GM23338 (cell line): Measurements from ENCODE around the gene MTARC2. TPM values are rescaled to one million over a fixed set of nuclear protein-coding genes. Genes with fewer than 3 reads are reported as not detected.

Experiments used
- ATAC-seq: fragments of 200-7000 bp; cut with Tn5 transposase; 3 replicates; pipeline ENCODE4 v1.9.1; 2020
- DNase-seq: peaks from one replicate; pipeline ENCODE4 v3.0.0-alpha.2; 2015; ENCODE audit warnings: low spot score
- H2AFZ ChIP-seq: fragments of 200-600 bp; sonication (generic); 2 replicates; pipeline ENCODE4 v1.8.0; 2016; ENCODE audit warnings: antibody characterized with exemption, mild to moderate bottlenecking, moderate library complexity
- H3F3A ChIP-seq: fragments of 200-600 bp; sonication (generic); replicated peaks from 2 replicates; pipeline ENCODE4 v1.8.0; 2017; ENCODE audit warnings: antibody characterized with exemption, mixed run types, low read depth
- H3K27ac ChIP-seq: fragments of 200-600 bp; sonication (generic); 2 replicates; pipeline ENCODE4 v1.6.1; 2016; ENCODE audit warnings: low read depth
- H3K27me3 ChIP-seq: fragments of 200-600 bp; sonication (generic); 2 replicates; pipeline ENCODE4 v1.8.0; 2016; ENCODE audit warnings: mild to moderate bottlenecking, mixed run types, moderate library complexity; ENCODE audit not compliant: insufficient read depth
- H3K36me3 ChIP-seq: fragments of 200-600 bp; sonication (generic); 2 replicates; pipeline ENCODE4 v1.8.0; 2016; ENCODE audit warnings: mild to moderate bottlenecking; ENCODE audit not compliant: insufficient read depth
- H3K4me1 ChIP-seq: fragments of 200-600 bp; sonication (generic); 2 replicates; pipeline ENCODE4 v1.8.0; 2016; ENCODE audit warnings: mild to moderate bottlenecking, moderate library complexity; ENCODE audit not compliant: insufficient read depth
- H3K4me2 ChIP-seq: fragments of 200-600 bp; sonication (generic); 2 replicates; pipeline ENCODE4 v1.7.1; 2017; ENCODE audit warnings: mixed run types
- H3K4me3 ChIP-seq: fragments of 200-600 bp; sonication (generic); 2 replicates; pipeline ENCODE4 v1.6.1; 2016; ENCODE audit warnings: mixed run types
- H3K79me2 ChIP-seq: fragments of 200-600 bp; sonication (generic); replicated peaks from 2 replicates; pipeline ENCODE4 v1.8.0; 2017; ENCODE audit warnings: mild to moderate bottlenecking; ENCODE audit not compliant: insufficient read depth
- H3K9me2 ChIP-seq: fragments of 200-600 bp; sonication (generic); 2 replicates; pipeline ENCODE4 v1.8.0; 2017; ENCODE audit not compliant: insufficient read depth
- H4K20me1 ChIP-seq: fragments of 200-600 bp; sonication (generic); replicated peaks from 2 replicates; pipeline ENCODE4 v1.8.0; 2017; ENCODE audit warnings: mild to moderate bottlenecking; ENCODE audit not compliant: insufficient read depth
- H3K27ac Mint-ChIP-seq: 2 replicates; pipeline ENCODE4 v1.8.0; 2020; ENCODE audit warnings: inconsistent platforms, mild to moderate bottlenecking, moderate library complexity, mixed read lengths
- H3K27me3 Mint-ChIP-seq: 3 replicates; pipeline ENCODE4 v1.8.0; 2022; ENCODE audit warnings: low read depth, mild to moderate bottlenecking, moderate library complexity, mixed read lengths, inconsistent platforms; ENCODE audit not compliant: insufficient read depth, poor library complexity
- H3K36me3 Mint-ChIP-seq: 3 replicates; pipeline ENCODE4 v1.8.0; 2021; ENCODE audit warnings: low read depth, mild to moderate bottlenecking, inconsistent platforms, moderate library complexity, mixed read lengths
- H3K4me1 Mint-ChIP-seq: 3 replicates; pipeline ENCODE4 v1.8.0; 2020; ENCODE audit warnings: mild to moderate bottlenecking, inconsistent platforms, mixed read lengths
- H3K4me3 Mint-ChIP-seq: 3 replicates; pipeline ENCODE4 v1.8.0; 2021; ENCODE audit warnings: moderate library complexity, mild to moderate bottlenecking, inconsistent platforms, mixed read lengths
- H3K9me3 Mint-ChIP-seq: 3 replicates; pipeline ENCODE4 v1.8.0; 2020; ENCODE audit warnings: moderate library complexity, mild to moderate bottlenecking, inconsistent platforms, mixed read lengths
- CREB1 ChIP-seq: fragments of 250-450 bp; sonication (Bioruptor Pico); IDR thresholded peaks from 2 replicates; pipeline ENCODE4 v1.5.0; 2020; ENCODE audit warnings: low read depth, mild to moderate bottlenecking, moderate library complexity
- CTCF ChIP-seq, 2 experiments: fragments of 200-600 bp in 1 of 2; sonication (generic) in 1 of 2; conservative IDR thresholded peaks; 2 replicates each; pipeline versions ENCODE4 v1.5.1 to v1.6.1; 2016 to 2017; ENCODE audit warnings: antibody characterized with exemption in 2 of 2, low read depth in 2 of 2, mild to moderate bottlenecking in 2 of 2, moderate library complexity in 1 of 2
- EZH2phosphoT487 ChIP-seq: fragments of 200-600 bp; sonication (generic); IDR thresholded peaks from one replicate; pipeline ENCODE4 v1.8.1; 2018; ENCODE audit warnings: antibody characterized with exemption; ENCODE audit not compliant: unreplicated experiment
- JUNB ChIP-seq: IDR thresholded peaks from one replicate; pipeline ENCODE4 v1.6.1; 2016; ENCODE audit warnings: antibody characterized with exemption; ENCODE audit not compliant: unreplicated experiment
- POLR2AphosphoS5 ChIP-seq: IDR thresholded peaks from 2 replicates; pipeline ENCODE4 v1.6.1; 2016; ENCODE audit warnings: antibody characterized with exemption, low read depth
- REST ChIP-seq: IDR thresholded peaks from one replicate; pipeline ENCODE4 v1.6.1; 2018; ENCODE audit warnings: antibody characterized with exemption; ENCODE audit not compliant: unreplicated experiment
- ZNF114 ChIP-seq: fragments of 250-450 bp; sonication (Bioruptor Pico); IDR thresholded peaks from 2 replicates; pipeline ENCODE4 v1.5.0; 2020; ENCODE audit warnings: mild to moderate bottlenecking, moderate library complexity
- ZNF331 ChIP-seq: fragments of 250-450 bp; sonication (Bioruptor Pico); IDR thresholded peaks from 2 replicates; pipeline ENCODE4 v1.5.0; 2020; ENCODE audit warnings: low read depth, mild to moderate bottlenecking, moderate library complexity
- polyA plus RNA-seq: library from polyadenylated mRNA; unstranded; fragments of >200 nt; fragmentation: Nextera tagmentation; extraction: Ambion mirVana; gene quantifications from 2 replicates; pipeline ENCODE4 v1.2.1, GENCODE V29; 2016
- total RNA-seq: library from RNA; depleted of rRNA; stranded (reverse); fragments of >200 nt; shearing (Covaris generic); gene quantifications from 2 replicates; pipeline ENCODE4 v1.2.3, GENCODE V29; 2014

MTARC2 gene
- total and polyA plus RNA-seq, 2 experiments from 2014 or later = 4.1 to 8.0 TPM

DNA sequence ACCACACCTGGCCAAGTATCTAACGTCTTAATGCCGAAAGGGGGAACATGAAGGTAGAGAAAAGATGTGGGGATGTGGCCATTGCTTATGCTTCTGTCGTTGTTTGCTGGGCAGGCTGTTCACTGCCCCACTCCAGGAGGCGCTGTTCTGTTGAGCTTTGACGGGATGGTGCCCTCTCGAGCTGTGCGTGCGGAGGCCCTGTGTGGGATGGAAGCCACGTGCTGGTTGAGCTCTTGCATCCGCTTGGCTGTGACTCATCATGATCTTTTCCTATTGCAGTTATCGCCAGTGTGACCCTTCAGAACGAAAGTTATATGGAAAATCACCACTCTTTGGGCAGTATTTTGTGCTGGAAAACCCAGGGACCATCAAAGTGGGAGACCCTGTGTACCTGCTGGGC lies 64.9 kb downstream of the MTARC2 start:
- Mint-ChIP-seq H3K27ac (no peak overlapping the region), H3K36me3 (peaks cover 67% of the 10 kb centered on the region), H3K27me3 (peaks cover 9% of the 10 kb centered on the region), H3K9me3 (no peaks in the 10 kb centered on the region; the same call in 2 of the 3 replicates), H3K4me3 (no peak overlapping the region), H3K4me1 (peaks cover 10% of the 10 kb centered on the region; the same call in 2 of the 3 replicates)
- Histone ChIP-seq H2AFZ (no peak overlapping the region), H3K27ac (no peak overlapping the region), H3K4me3 (no peak overlapping the region), H3F3A (no peaks in the 10 kb centered on the region), H3K36me3 (peaks cover 7% of the 10 kb centered on the region), H3K9me2 (no peaks in the 10 kb centered on the region), H3K4me2 (no peak overlapping the region), H3K27me3 (no peaks in the 10 kb centered on the region), H3K4me1 (peaks cover 3% of the 10 kb centered on the region; the same call in 1 of the 2 replicates), H4K20me1 (no peaks in the 10 kb centered on the region; the same call in 1 of the 2 replicates), H3K79me2 (no peaks in the 10 kb centered on the region)
- no peak for TF ChIP-seq ZNF331 (CRISPR knock-in tag)
- TF ChIP-seq ZNF114 (CRISPR knock-in tag) = no peak
- no peak for TF ChIP-seq JUNB
- peak; percentile 60 to 78 for TF ChIP-seq CTCF (conservative IDR thresholded peaks at IDR 0.05; ENCODE audit: low read depth in 2 of 2)
- ATAC-seq (peak; percentile 33), DNase-seq (peak; percentile 72)

DNA sequence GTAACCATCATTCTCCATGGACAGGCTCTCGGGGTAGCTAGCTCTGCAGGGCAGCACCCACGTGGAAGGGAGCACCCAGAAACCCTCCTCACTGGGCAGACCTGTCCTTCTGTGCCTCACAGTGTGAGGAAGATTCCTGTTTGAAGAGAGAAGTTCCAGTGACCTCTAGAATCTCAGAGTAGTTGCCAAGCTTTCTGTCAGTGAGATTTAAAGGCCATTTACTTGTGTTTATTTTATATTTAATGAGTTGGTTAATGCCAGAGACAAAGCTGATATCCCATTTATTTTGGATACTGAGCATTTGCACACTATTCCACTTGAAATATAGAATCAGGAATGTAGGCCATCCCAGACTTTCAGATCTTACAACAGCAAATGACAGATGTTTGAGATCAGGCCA lies 67.3 kb downstream of the MTARC2 start:
- H3K4me3 Mint-ChIP-seq = no peak overlapping the region
- TF ChIP-seq ZNF331 (CRISPR knock-in tag) = no peak
- TF ChIP-seq REST = no peak
- no peak for TF ChIP-seq EZH2phosphoT487
- no peak for TF ChIP-seq POLR2AphosphoS5
- TF ChIP-seq CREB1 (CRISPR knock-in tag) = no peak
- Histone ChIP-seq H4K20me1 (no peaks in the 10 kb centered on the region), H3K4me1 (peaks cover 2% of the 10 kb centered on the region; the same call in 1 of the 2 replicates), H3K36me3 (peaks cover 7% of the 10 kb centered on the region), H3K27me3 (no peaks in the 10 kb centered on the region), H3K4me2 (no peak overlapping the region), H3K4me3 (no peak overlapping the region), H3F3A (no peaks in the 10 kb centered on the region), H3K79me2 (no peaks in the 10 kb centered on the region), H2AFZ (no peak overlapping the region), H3K9me2 (no peaks in the 10 kb centered on the region), H3K27ac (no peak overlapping the region)
- H3K27ac Mint-ChIP-seq = no peak overlapping the region
- peaks cover 14% of the 10 kb centered on the region; the same call in 2 of the 3 replicates for H3K4me1 Mint-ChIP-seq
- DNase-seq = no peak
- peaks cover 84% of the 10 kb centered on the region for H3K36me3 Mint-ChIP-seq
- peaks cover 13% of the 10 kb centered on the region for H3K27me3 Mint-ChIP-seq
- no peaks in the 10 kb centered on the region; the same call in 2 of the 3 replicates for H3K9me3 Mint-ChIP-seq
- ATAC-seq = no peak
